OCI-LY7 (cell line): Measurements from ENCODE around the gene NIPAL1. TPM values are rescaled to one million over a fixed set of nuclear protein-coding genes. Genes with fewer than 3 reads are reported as not detected.

ENCODE experiments used
- BruUV-seq: library from RNA; stranded (reverse); fragments of 400-500 nt; replicated peaks from 2 replicates; lab custom pipeline; 2021; lab: Mats Ljungman, UMichigan
- CTCF ChIA-PET: fragments of 300-600 bp; sonication (Branson Sonifier 250); formaldehyde crosslinking; loops from one replicate; lab custom pipeline; 2022; ENCODE audit warnings: antibody characterized with exemption; ENCODE audit not compliant: unreplicated experiment; lab: Charles Lee
- POLR2A ChIA-PET: fragments of 300-600 bp; sonication (Branson Sonifier 250); formaldehyde crosslinking; loops from one replicate; lab custom pipeline; 2022; ENCODE audit warnings: antibody characterized with exemption; lab: Charles Lee
- DNase-seq: peaks from one replicate; pipeline ENCODE4 v3.0.0-alpha.2; 2015; ENCODE audit warnings: low spot score
- H2AFZ ChIP-seq: fragments of 200-600 bp; sonication (generic), shearing (Covaris generic); 2 replicates; pipeline ENCODE4 v1.6.1; 2014; ENCODE audit warnings: mild to moderate bottlenecking, antibody characterized with exemption, low read length, moderate library complexity
- H3K27ac ChIP-seq: fragments of 200-600 bp; sonication (generic); 2 replicates; pipeline ENCODE4 v1.5.1; 2014; ENCODE audit warnings: mixed run types, low read depth, mild to moderate bottlenecking, moderate library complexity, low read length, inconsistent platforms; ENCODE audit not compliant: poor library complexity, severe bottlenecking
- H3K36me3 ChIP-seq: fragments of 200-600 bp; sonication (generic); 2 replicates; pipeline ENCODE4 v1.6.1; 2014; ENCODE audit warnings: mild to moderate bottlenecking, antibody characterized with exemption, low read length, moderate library complexity, mixed read lengths; ENCODE audit not compliant: insufficient read depth
- H3K4me1 ChIP-seq: fragments of 200-600 bp; sonication (generic); 2 replicates; pipeline ENCODE4 v1.5.1; 2014; ENCODE audit warnings: mild to moderate bottlenecking, low read length; ENCODE audit not compliant: insufficient read depth, poor library complexity, severe bottlenecking
- H3K4me2 ChIP-seq: fragments of 200-600 bp; sonication (generic); 2 replicates; pipeline ENCODE4 v1.6.1; 2014; ENCODE audit warnings: mild to moderate bottlenecking, low read length
- H3K4me3 ChIP-seq: fragments of 200-600 bp; sonication (generic); 2 replicates; pipeline ENCODE4 v1.5.1; 2014; ENCODE audit warnings: mild to moderate bottlenecking, low read depth, low read length; ENCODE audit not compliant: poor library complexity, severe bottlenecking
- H3K79me2 ChIP-seq: fragments of 200-600 bp; sonication (generic); 2 replicates; pipeline ENCODE4 v1.6.1; 2016; ENCODE audit warnings: low read depth, mild to moderate bottlenecking, low read length, moderate library complexity, mixed read lengths; ENCODE audit not compliant: insufficient read depth
- H3K9me2 ChIP-seq: fragments of 200-600 bp; sonication (generic); 2 replicates; pipeline ENCODE4 v1.6.1; 2016; ENCODE audit warnings: mild to moderate bottlenecking, low read length, mixed read lengths; ENCODE audit not compliant: insufficient read depth
- H3K9me3 ChIP-seq: fragments of 200-600 bp; sonication (generic); 2 replicates; pipeline ENCODE4 v1.6.1; 2014; ENCODE audit warnings: mild to moderate bottlenecking, mixed run types, low read length, mixed read lengths
- H4K20me1 ChIP-seq: fragments of 200-600 bp; sonication (generic); 2 replicates; pipeline ENCODE4 v1.6.1; 2014; ENCODE audit warnings: mild to moderate bottlenecking, antibody characterized with exemption, low read length, moderate library complexity, mixed read lengths; ENCODE audit not compliant: insufficient read depth
- CTCF ChIP-seq: fragments of 200-600 bp; sonication (generic); conservative IDR thresholded peaks from 2 replicates; pipeline ENCODE4 v1.5.1; 2014; ENCODE audit warnings: mild to moderate bottlenecking, antibody characterized with exemption, low read length, moderate library complexity, mixed read lengths
- EZH2phosphoT487 ChIP-seq: fragments of 200-600 bp; sonication (generic); IDR thresholded peaks from 2 replicates; pipeline ENCODE4 v1.6.1; 2018; ENCODE audit warnings: low read depth, borderline replicate concordance, mild to moderate bottlenecking, mixed run types, antibody characterized with exemption, low read length, moderate library complexity, mixed read lengths
- intact Hi-C: fragments of 100-400 bp; cut with micrococcal nuclease; formaldehyde crosslinking; loops from one replicate; pipeline ENCODE4 v1.10.0; 2022; ENCODE audit not compliant: unreplicated experiment
- total RNA-seq, 2 experiments: library from RNA; depleted of rRNA in 1 of 2; stranded (reverse); fragments of >200 nt in 1 of 2; shearing (Covaris generic) in 1 of 2; gene quantifications; 2 replicates each; pipeline ENCODE4 v1.2.3, GENCODE V29; 2014 to 2022

The NIPAL1 gene
- total RNA-seq, 2 experiments from 2014 or later: 0.28 to 1.9 TPM

- Histone ChIP-seq H4K20me1 (no peaks in the 10 kb centered on the region), H3K4me3 (peak overlapping the region; percentile 73), H3K36me3 (no peaks in the 10 kb centered on the region), H3K4me2 (peak overlapping the region; percentile 84), H2AFZ (peak overlapping the region; percentile 89), H3K9me3 (no peaks in the 10 kb centered on the region), H3K27ac (no peak overlapping the region), H3K79me2 (no peaks in the 10 kb centered on the region), H3K4me1 (peaks cover 9% of the 10 kb centered on the region), H3K9me2 (no peaks in the 10 kb centered on the region)
- TF ChIP-seq CTCF (no peak), EZH2phosphoT487 (no peak)
- BruUV-seq: no TSS peak
- CTCF ChIA-PET: no interaction called here
- DNase-seq: no peak
- POLR2A ChIA-PET: interaction anchor here (0.8 to 2.4 kb wide), 6 partner anchors 8 to 17 kb away, joined by 5 to 15 read pairs (median 8); no protein-coding TSS in a partner anchor
- intact Hi-C loops: loop anchor here (2.0 to 5.0 kb wide), 3 partner anchors 30 to 255 kb away; no protein-coding TSS in a partner anchor
Measured at GRCh38 chr4:48017108-48017571, 568 bp downstream of the NIPAL1 start.

- ChIA-PET POLR2A (interaction anchor here (0.6 to 2.4 kb wide), 13 partner anchors 9 to 377 kb away, joined by 3 to 15 read pairs (median 5); no protein-coding TSS in a partner anchor), CTCF (no interaction called here)
- intact Hi-C loops: loop anchor here (5.0 kb wide), 2 partner anchors 91 to 254 kb away; no protein-coding TSS in a partner anchor
- Histone ChIP-seq H3K4me1 (peaks cover 9% of the 10 kb centered on the region), H3K4me3 (no peak overlapping the region), H3K36me3 (no peaks in the 10 kb centered on the region), H3K4me2 (no peak overlapping the region), H2AFZ (no peak overlapping the region), H3K9me3 (no peaks in the 10 kb centered on the region), H3K79me2 (no peaks in the 10 kb centered on the region), H4K20me1 (no peaks in the 10 kb centered on the region), H3K9me2 (no peaks in the 10 kb centered on the region), H3K27ac (no peak overlapping the region)
- BruUV-seq: no TSS peak
- TF ChIP-seq EZH2phosphoT487 (no peak), CTCF (no peak)
- no peak for DNase-seq
Measured at GRCh38 chr4:48018112-48018511, 1.5 kb downstream of the NIPAL1 start.

- Histone ChIP-seq H3K4me3 (no peak overlapping the region), H3K4me2 (no peak overlapping the region), H3K9me3 (no peaks in the 10 kb centered on the region), H2AFZ (no peak overlapping the region), H3K79me2 (no peaks in the 10 kb centered on the region), H4K20me1 (no peaks in the 10 kb centered on the region), H3K9me2 (no peaks in the 10 kb centered on the region), H3K27ac (no peak overlapping the region), H3K4me1 (peaks cover 5% of the 10 kb centered on the region), H3K36me3 (no peaks in the 10 kb centered on the region)
- intact Hi-C loops: no loop called here
- ChIA-PET CTCF (interaction anchor here (1.2 kb wide), 1 partner anchor 12 kb away, joined by 3 read pairs; no protein-coding TSS in a partner anchor), POLR2A (interaction anchor here (1.0 kb wide), 1 partner anchor 22 kb away, joined by 3 read pairs; no protein-coding TSS in a partner anchor)
- DNase-seq: no peak
- no peak for TF ChIP-seq EZH2phosphoT487
- TF ChIP-seq CTCF: no peak
- BruUV-seq: no TSS peak
Measured at GRCh38 chr4:48021100-48021499, 4.5 kb downstream of the NIPAL1 start.
